ENCODE data around the gene ELANE.

GRCh38 chr19:829129-829758, 22.9 kb upstream of the ELANE start:
- TF ChIP-seq CTCF (IDR thresholded peaks at IDR 0.05), result no peak
- TF ChIP-seq ZFX (IDR thresholded peaks at IDR 0.05; ENCODE audit: borderline replicate concordance), result no peak

Measured in 22Rv1 (cell line).